Hepatocyte (in vitro differentiated cells): ENCODE data around the gene EEPD1.

ENCODE experiments used
- EZH2 ChIP-seq: fragments of 200-600 bp; sonication (generic); IDR thresholded peaks from 2 replicates; pipeline ENCODE4 v1.6.1; 2016; ENCODE audit warnings: antibody characterized with exemption, mild to moderate bottlenecking, borderline replicate concordance
- EZH2phosphoT487 ChIP-seq: fragments of 200-600 bp; sonication (generic); IDR thresholded peaks from one replicate; pipeline ENCODE4 v1.6.1; 2018; ENCODE audit warnings: antibody characterized with exemption, mild to moderate bottlenecking, low read depth, moderate library complexity; ENCODE audit not compliant: unreplicated experiment, severe bottlenecking
- TF ChIP-seq, protein P1 (sequence below): fragments of 200-600 bp; sonication (generic); IDR thresholded peaks from 2 replicates; pipeline ENCODE4 v1.5.1; 2016; ENCODE audit warnings: antibody characterized with exemption, mild to moderate bottlenecking; ENCODE audit not compliant: poor library complexity

DNA sequence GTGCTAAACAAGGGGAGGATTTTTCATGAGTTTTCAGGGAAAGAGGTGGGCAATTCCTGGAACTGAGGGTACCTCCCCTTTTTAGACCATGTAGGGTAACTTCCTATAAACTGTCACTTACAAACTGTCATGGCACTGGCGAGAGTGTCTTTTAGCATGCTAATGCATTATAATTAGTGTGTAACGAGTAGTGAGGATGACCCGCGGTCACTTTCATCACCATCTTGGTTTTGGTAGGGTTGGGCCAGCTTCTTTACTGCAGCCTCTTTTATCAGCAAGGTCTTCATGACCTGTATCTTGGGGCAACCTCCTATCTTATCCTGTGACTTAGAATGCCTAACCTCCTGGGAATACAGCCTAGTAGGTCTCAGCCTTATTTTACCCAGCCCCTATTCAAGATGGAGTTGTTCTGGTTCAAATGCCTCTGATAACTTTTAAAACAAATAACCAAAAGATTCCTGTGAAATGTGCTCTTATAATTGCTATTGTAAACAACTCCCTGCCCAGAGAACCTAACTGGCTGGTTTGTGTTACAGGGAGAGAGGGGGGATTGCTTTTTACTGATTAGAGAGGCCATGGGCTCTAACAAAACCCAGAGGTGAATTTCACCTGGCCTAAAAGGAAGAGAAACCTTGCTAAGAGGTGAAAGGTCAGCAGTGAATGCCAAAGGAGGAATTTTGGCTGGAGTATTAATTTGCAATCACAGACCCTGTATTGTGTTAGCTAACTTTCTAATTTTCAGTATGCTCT, 64.3 kb downstream of the EEPD1 start:
- TF ChIP-seq, protein P1, sequence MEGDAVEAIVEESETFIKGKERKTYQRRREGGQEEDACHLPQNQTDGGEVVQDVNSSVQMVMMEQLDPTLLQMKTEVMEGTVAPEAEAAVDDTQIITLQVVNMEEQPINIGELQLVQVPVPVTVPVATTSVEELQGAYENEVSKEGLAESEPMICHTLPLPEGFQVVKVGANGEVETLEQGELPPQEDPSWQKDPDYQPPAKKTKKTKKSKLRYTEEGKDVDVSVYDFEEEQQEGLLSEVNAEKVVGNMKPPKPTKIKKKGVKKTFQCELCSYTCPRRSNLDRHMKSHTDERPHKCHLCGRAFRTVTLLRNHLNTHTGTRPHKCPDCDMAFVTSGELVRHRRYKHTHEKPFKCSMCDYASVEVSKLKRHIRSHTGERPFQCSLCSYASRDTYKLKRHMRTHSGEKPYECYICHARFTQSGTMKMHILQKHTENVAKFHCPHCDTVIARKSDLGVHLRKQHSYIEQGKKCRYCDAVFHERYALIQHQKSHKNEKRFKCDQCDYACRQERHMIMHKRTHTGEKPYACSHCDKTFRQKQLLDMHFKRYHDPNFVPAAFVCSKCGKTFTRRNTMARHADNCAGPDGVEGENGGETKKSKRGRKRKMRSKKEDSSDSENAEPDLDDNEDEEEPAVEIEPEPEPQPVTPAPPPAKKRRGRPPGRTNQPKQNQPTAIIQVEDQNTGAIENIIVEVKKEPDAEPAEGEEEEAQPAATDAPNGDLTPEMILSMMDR, result no peak
- TF ChIP-seq EZH2 (no peak), EZH2phosphoT487 (no peak)
